Fibroblast of lung (primary cell): Measurements from ENCODE around the gene SLC12A6.

Source experiments
- EZH2 ChIP-seq: IDR thresholded peaks from 2 replicates; pipeline ENCODE4 v1.5.1; 2012; ENCODE audit warnings: low read length, control low read depth, mild to moderate bottlenecking; ENCODE audit errors: missing control alignments
- TF ChIP-seq, protein P1 (sequence below), 2 donors: IDR thresholded peaks in 1 of 2; conservative IDR thresholded peaks in 1 of 2; 1 replicate in 1 of 2; 2 replicates in 1 of 2; pipeline ENCODE4 v1.5.1; 2011 to 2012; ENCODE audit warnings: low read length in 2 of 2, control low read depth in 1 of 2, inconsistent platforms in 1 of 2, low read depth in 1 of 2, mild to moderate bottlenecking in 1 of 2

GRCh38 chr15:34348735-34349300, 11.2 kb upstream of the SLC12A6 start:
- TF ChIP-seq, protein P1, sequence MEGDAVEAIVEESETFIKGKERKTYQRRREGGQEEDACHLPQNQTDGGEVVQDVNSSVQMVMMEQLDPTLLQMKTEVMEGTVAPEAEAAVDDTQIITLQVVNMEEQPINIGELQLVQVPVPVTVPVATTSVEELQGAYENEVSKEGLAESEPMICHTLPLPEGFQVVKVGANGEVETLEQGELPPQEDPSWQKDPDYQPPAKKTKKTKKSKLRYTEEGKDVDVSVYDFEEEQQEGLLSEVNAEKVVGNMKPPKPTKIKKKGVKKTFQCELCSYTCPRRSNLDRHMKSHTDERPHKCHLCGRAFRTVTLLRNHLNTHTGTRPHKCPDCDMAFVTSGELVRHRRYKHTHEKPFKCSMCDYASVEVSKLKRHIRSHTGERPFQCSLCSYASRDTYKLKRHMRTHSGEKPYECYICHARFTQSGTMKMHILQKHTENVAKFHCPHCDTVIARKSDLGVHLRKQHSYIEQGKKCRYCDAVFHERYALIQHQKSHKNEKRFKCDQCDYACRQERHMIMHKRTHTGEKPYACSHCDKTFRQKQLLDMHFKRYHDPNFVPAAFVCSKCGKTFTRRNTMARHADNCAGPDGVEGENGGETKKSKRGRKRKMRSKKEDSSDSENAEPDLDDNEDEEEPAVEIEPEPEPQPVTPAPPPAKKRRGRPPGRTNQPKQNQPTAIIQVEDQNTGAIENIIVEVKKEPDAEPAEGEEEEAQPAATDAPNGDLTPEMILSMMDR (conservative IDR thresholded peaks at IDR 0.05 in 1 of 2, IDR thresholded peaks at IDR 0.05 in 1 of 2; ENCODE audit: low read depth in 1 of 2, low read length in 2 of 2), result no peak
- no peak for TF ChIP-seq EZH2
